ENCODE data around the gene SNX10.
"Not testable (repeated sequence)": the region's sequence is repeated elsewhere in the genome, so short reads cannot be mapped to it uniquely, and the experiment has no call there.

The SNX10 gene

GRCh38 chr7:26291699-26292538 is at the start of gene SNX10:
Gene SNX10, plus strand, starts transcription at chr7:26291862. Its CDS starts 54,581 bp downstream, at chr7:26346443.
- peak; percentile 62 to 64 for DNase-seq (ENCODE audit: low read depth in 2 of 2)

GRCh38 chr7:26245150-26245549 is 46.5 kb upstream of the SNX10 start:
- DNase-seq (ENCODE audit: low read depth in 2 of 2) = no peak

- DNase-seq (ENCODE audit: low read depth in 2 of 2) = no peak
Measured at GRCh38 chr7:26250239-26250638, 41.4 kb upstream of the SNX10 start.

GRCh38 chr7:26261866-26262265 is 29.8 kb upstream of the SNX10 start:
- DNase-seq (ENCODE audit: low read depth in 2 of 2) = not testable (repeated sequence)

- DNase-seq (ENCODE audit: low read depth in 2 of 2) = no peak
Measured at GRCh38 chr7:26265065-26265464, 26.6 kb upstream of the SNX10 start.

- no peak for DNase-seq (ENCODE audit: low read depth in 2 of 2)
Measured at GRCh38 chr7:26265499-26266075, 26.1 kb upstream of the SNX10 start.

GRCh38 chr7:26267601-26268166 is 24.0 kb upstream of the SNX10 start:
- no peak for DNase-seq (ENCODE audit: low read depth in 2 of 2)

- no peak for DNase-seq (ENCODE audit: low read depth in 2 of 2)
Measured at GRCh38 chr7:26275213-26275612, 16.4 kb upstream of the SNX10 start.

GRCh38 chr7:26278770-26279169 is 12.9 kb upstream of the SNX10 start:
- no peak for DNase-seq (ENCODE audit: low read depth in 2 of 2)

GRCh38 chr7:26279405-26279804 is 12.3 kb upstream of the SNX10 start:
- peak; percentile 15 to 21 for DNase-seq (ENCODE audit: low read depth in 2 of 2)

GRCh38 chr7:26280097-26280496 is 11.6 kb upstream of the SNX10 start:
- DNase-seq (ENCODE audit: low read depth in 2 of 2) = no peak

- no peak for DNase-seq (ENCODE audit: low read depth in 2 of 2)
Measured at GRCh38 chr7:26280723-26281122, 10.9 kb upstream of the SNX10 start.

GRCh38 chr7:26284477-26284876 is 7.2 kb upstream of the SNX10 start:
- no peak for DNase-seq (ENCODE audit: low read depth in 2 of 2)

GRCh38 chr7:26284995-26285632 is 6.5 kb upstream of the SNX10 start:
- no peak for DNase-seq (ENCODE audit: low read depth in 2 of 2)

GRCh38 chr7:26286157-26286556 is 5.5 kb upstream of the SNX10 start:
- no peak for DNase-seq (ENCODE audit: low read depth in 2 of 2)

GRCh38 chr7:26288126-26288525 is 3.5 kb upstream of the SNX10 start:
- not testable (repeated sequence) for DNase-seq (ENCODE audit: low read depth in 2 of 2)

GRCh38 chr7:26291251-26291650 is 411 bp upstream of the SNX10 start:
- no peak for DNase-seq (ENCODE audit: low read depth in 2 of 2)

- no peak for DNase-seq (ENCODE audit: low read depth in 2 of 2)
Measured at GRCh38 chr7:26292768-26293560, 1.3 kb downstream of the SNX10 start.

GRCh38 chr7:26293569-26294308 is 2.1 kb downstream of the SNX10 start:
- peak; percentile 53 to 54 for DNase-seq (ENCODE audit: low read depth in 2 of 2)

GRCh38 chr7:26295015-26295414 is 3.4 kb downstream of the SNX10 start:
- DNase-seq (ENCODE audit: low read depth in 2 of 2) = no peak

GRCh38 chr7:26295586-26295985 is 3.9 kb downstream of the SNX10 start:
- no peak for DNase-seq (ENCODE audit: low read depth in 2 of 2)

Data from stimulated activated CD8-positive, alpha-beta memory T cell treated with anti-CD3 and anti-CD28 coated beads, Interleukin-15, amount 100 ng/mL, for 48 hours (primary cell).